Ascending aorta (tissue), 2 donors: Measurements from ENCODE around the gene MPPED1. TPM values are rescaled to one million over a fixed set of nuclear protein-coding genes. Genes with fewer than 3 reads are reported as not detected.

ENCODE experiments used
- DNase-seq, 2 donors: peaks; one replicate each; pipeline ENCODE4 v3.0.0-alpha.2; 2019; ENCODE audit warnings: low spot score in 2 of 2
- H3K27ac ChIP-seq, 2 donors: fragments of 200-600 bp; sonication (generic); one replicate each; pipeline ENCODE4 v1.5.1; 2016 to 2017; ENCODE audit warnings: mild to moderate bottlenecking in 1 of 2
- H3K27me3 ChIP-seq: fragments of 200-600 bp; sonication (generic); one replicate; pipeline ENCODE4 v1.5.1; 2017
- H3K36me3 ChIP-seq, 2 donors: fragments of 200-600 bp; sonication (generic); one replicate each; pipeline ENCODE4 v1.5.1; 2016
- H3K4me1 ChIP-seq, 2 donors: fragments of 200-600 bp; sonication (generic); one replicate each; pipeline ENCODE4 v1.5.1; 2016 to 2017; ENCODE audit warnings: mild to moderate bottlenecking in 1 of 2
- H3K4me3 ChIP-seq, 2 donors: fragments of 200-600 bp; sonication (generic); one replicate each; pipeline ENCODE4 v1.5.1; 2016 to 2017; ENCODE audit warnings: mild to moderate bottlenecking in 1 of 2
- H3K9me3 ChIP-seq, 2 donors: fragments of 200-600 bp; sonication (generic); one replicate each; pipeline ENCODE4 v1.5.1; 2016
- CTCF ChIP-seq, 3 experiments: fragments of 200-600 bp in 2 of 3; fragments of 450-650 bp in 1 of 3; sonication (generic) in 2 of 3; IDR thresholded peaks; one replicate each; pipeline ENCODE4 v1.5.1; 2016 to 2019; ENCODE audit warnings: antibody characterized with exemption in 3 of 3, mild to moderate bottlenecking in 1 of 3, moderate library complexity in 1 of 3
- intact Hi-C: fragments of 100-400 bp; cut with DNase I; formaldehyde crosslinking; loops from one replicate; pipeline ENCODE4 v1.15.1; 2023
- total RNA-seq: library from RNA; depleted of rRNA; stranded (reverse); fragments of >200 nt; gene quantifications from one replicate; pipeline ENCODE4 v1.1.0, GENCODE V29; 2016

MPPED1 gene
- total RNA-seq, 1 donor from 2014 or later = not detected

- Histone ChIP-seq H3K27me3 (peaks cover 5% of the 10 kb centered on the region), H3K27ac (no peak overlapping the region), H3K9me3 (no peaks in the 10 kb centered on the region), H3K4me1 (no peaks in the 10 kb centered on the region), H3K36me3 (no peaks in the 10 kb centered on the region), H3K4me3 (no peak overlapping the region)
- TF ChIP-seq CTCF (IDR thresholded peaks at IDR 0.05) = no peak
- intact Hi-C loops = no loop called here
- no peak for DNase-seq
Observed at GRCh38 chr22:43413826-43414225, 2.0 kb downstream of the MPPED1 start.

- no peak overlapping the region for H3K27ac ChIP-seq
- peaks cover 2% of the 10 kb centered on the region for H3K27me3 ChIP-seq
- no peaks in the 10 kb centered on the region for H3K4me1 ChIP-seq
- DNase-seq = no peak
- H3K9me3 ChIP-seq = no peaks in the 10 kb centered on the region
- intact Hi-C loops = no loop called here
- no peak for TF ChIP-seq CTCF (IDR thresholded peaks at IDR 0.05)
- H3K36me3 ChIP-seq = no peaks in the 10 kb centered on the region
- no peak overlapping the region for H3K4me3 ChIP-seq
Observed at GRCh38 chr22:43415681-43416080, 3.9 kb downstream of the MPPED1 start.

GRCh38 chr22:43417555-43417954 is 5.7 kb downstream of the MPPED1 start:
- Histone ChIP-seq H3K27ac (no peak overlapping the region), H3K9me3 (no peaks in the 10 kb centered on the region), H3K4me3 (no peak overlapping the region), H3K4me1 (no peaks in the 10 kb centered on the region), H3K27me3 (no peaks in the 10 kb centered on the region), H3K36me3 (no peaks in the 10 kb centered on the region)
- TF ChIP-seq CTCF (IDR thresholded peaks at IDR 0.05) = no peak
- DNase-seq = no peak
- intact Hi-C loops = no loop called here

GRCh38 chr22:43418079-43418825 is 6.4 kb downstream of the MPPED1 start:
- no peak for DNase-seq
- H3K27me3 ChIP-seq = no peaks in the 10 kb centered on the region
- intact Hi-C loops = no loop called here

GRCh38 chr22:43419371-43420080 is 7.7 kb downstream of the MPPED1 start:
- no peaks in the 10 kb centered on the region for H3K27me3 ChIP-seq
- no peaks in the 10 kb centered on the region for H3K36me3 ChIP-seq
- intact Hi-C loops = no loop called here
- H3K27ac ChIP-seq = no peak overlapping the region
- H3K9me3 ChIP-seq = no peaks in the 10 kb centered on the region
- DNase-seq = no peak
- no peak for TF ChIP-seq CTCF (IDR thresholded peaks at IDR 0.05)
- no peaks in the 10 kb centered on the region for H3K4me1 ChIP-seq
- no peak overlapping the region for H3K4me3 ChIP-seq

More at GRCh38 chr22:43418079-43418825, 6.4 kb downstream of the MPPED1 start:
- no peaks in the 10 kb centered on the region for H3K4me1 ChIP-seq
- H3K36me3 ChIP-seq = no peaks in the 10 kb centered on the region
- TF ChIP-seq CTCF (IDR thresholded peaks at IDR 0.05) = no peak
- no peak overlapping the region for H3K27ac ChIP-seq
- no peaks in the 10 kb centered on the region for H3K9me3 ChIP-seq
- H3K4me3 ChIP-seq = no peak overlapping the region
